Inflammatory macrophage treated with lipopolysaccharide for 1 hour (primary cell): Measurements from ENCODE around the gene CACUL1.

Experiments
- DNase-seq, 2 donors: peaks; one replicate each; pipeline ENCODE4 v3.0.0-alpha.2; 2020 to 2022

The CACUL1 gene

DNA sequence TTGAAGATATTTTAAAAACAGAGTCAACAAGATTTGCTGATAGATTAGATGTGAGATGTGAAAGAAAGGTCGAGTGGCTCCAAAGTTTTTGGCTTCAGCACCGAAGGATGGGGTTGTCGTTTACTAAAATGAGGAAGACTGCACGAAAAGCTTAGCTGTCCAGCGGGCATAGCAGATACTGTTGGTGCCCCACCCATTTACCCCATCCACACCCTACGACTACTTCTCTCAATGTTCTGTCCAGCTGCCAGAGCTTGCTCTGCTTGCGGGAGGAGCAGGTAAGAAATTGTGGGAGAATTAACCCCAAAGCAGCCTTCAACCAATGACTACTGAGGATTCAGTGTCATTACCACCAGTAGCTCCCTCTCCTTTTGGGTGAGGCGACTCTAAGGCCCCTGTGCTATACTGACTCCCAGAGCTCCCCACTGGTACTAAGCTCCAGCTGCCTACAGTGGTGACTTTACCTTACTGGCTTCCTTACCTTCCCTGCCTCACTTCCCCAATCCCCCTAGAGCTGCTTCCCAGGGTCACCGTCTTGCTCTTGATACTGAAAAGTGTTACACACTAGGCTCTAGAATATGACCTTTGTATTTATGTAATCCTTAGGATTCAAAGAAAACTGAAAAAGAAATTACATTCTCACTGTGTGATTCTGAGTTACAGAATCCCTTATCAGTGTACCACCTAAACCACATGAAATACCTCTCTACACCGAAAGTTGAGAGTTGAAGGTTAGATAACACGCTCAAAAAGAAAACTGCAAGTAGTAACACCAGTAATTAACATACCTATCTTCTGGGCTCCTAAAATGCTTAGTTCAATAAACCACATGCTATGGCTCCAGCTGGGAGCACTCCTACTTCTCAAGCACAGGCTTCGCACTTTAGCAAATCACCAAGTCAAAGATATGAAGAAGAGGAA is 22.3 kb downstream of the CACUL1 start:
- DNase-seq = peak in 1 of 2 donors; percentile 33

DNA sequence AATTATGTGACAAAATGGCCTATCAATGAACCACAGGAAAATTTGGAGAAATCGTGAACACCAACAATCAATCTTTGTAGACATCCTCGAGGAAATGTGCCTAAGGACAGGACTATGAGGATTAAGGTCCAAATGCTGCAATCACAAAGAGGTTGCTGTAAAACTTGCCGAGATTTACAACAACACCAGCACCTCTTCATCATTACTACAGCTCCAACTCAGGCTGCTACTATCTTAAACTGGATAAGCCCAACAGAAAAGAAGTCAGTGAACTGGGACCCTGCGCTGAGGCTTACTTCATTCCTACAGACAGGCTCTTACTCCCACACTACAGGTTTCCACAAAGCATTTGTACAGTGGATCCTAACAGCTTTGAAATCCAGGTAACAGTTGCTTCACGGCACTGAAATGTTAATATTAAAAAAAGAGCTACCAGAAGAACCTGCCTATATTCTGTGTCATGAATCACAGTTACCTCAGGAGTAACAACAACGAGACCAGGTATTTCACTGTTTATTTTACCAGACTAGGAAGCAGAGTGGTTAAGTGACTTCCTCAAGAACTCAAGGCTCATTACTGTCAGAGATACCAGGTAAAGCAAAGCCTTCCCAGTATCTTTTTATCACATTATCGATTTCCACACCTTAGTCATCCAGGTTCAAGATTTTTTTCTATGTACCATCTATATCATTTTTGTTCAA is 23.9 kb downstream of the CACUL1 start:
- DNase-seq = no peak

DNA sequence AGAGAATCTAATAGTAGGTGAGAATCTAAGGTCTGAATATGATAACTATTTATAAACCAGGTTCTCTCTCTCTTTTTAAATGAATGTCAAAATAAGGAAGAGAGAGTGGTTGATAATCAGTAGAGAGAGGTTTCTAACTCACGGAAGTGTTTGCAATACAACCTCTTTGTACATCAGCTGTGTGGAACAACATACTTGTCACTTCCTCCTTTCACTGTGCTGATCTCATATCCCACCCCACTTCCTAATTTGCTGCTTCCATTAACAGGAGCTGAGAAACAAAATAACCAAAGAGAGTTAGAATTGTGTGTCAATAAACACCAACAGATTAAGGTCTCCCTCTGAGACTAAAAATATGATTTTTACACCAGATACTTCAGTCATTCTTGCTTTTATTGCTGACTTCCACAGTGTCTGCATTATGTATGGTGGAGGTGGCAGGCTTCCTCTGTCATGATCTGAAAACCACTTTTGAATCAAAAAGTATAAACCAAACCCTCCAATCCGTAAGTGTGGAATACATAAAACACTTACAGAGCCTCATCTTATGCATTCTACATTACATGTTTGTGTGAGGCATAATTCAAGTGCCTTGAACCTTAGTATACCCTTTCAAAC is 25.0 kb downstream of the CACUL1 start:
- peak; percentile 77 to 91 for DNase-seq

DNA sequence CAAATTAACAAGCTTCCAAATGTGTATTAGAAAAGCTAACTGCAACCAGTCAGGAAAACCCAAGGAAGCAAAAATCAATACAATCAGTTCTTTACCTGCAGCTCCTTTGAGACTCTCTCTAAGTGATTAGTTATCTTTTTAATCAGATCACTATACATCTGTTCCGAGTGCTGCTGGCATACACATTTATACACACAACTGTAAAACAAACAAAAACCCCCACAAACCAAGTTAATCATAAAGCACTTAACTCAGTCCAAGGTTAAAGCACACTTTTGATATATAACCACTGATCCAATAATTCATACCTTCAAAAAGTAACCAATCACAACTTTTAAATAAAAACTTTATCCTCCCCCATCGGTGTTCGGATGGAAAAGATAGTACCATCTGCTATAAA is 25.6 kb downstream of the CACUL1 start:
- no peak for DNase-seq

DNA sequence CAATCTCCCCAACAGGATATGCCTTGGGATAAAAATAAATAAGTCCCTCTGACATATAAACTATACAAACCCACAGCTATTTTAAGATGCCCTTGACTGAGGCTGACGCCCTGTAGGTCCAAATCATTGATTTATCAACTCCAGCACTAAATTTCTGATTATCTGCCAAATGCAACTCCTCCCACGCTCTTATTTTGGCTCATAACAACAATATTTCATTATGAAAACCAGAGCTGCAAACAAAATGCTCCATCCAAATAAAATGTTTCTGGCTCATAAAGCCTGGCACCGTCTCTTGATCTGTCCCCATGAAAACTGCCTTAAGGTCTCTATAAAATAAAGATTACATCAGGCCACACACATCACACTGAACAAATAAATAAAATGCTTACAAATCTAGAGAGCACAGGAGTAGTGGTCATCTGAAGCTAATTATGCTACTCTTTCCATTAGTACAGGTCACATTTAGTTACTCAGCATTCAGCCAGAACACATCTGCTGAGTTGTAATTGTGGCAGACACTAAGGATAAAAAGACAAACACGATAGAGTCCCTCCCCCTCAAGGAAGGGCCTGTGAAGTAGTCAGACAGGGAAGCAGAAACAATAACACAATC is 28.8 kb downstream of the CACUL1 start:
- no peak for DNase-seq

DNA sequence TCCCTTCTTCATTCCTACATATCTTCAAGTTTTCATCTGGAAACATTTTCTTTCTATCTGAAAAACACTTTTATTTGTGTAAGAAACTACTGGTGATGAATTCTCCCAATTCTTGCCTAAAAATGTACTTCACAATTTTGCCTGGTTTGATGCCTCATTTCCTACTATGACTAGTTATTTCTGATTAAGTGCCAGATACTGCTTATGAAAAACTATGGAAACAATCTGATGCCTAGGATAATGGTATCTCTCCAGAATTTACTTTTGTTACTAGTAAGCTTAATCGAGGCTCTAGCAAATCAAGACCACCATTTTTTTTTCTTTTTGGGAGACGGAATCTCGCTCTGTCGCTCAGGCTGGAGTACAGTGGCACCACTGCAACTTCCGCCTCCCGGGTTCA is 31.3 kb downstream of the CACUL1 start:
- peak in 1 of 2 donors; percentile 26 for DNase-seq

DNA sequence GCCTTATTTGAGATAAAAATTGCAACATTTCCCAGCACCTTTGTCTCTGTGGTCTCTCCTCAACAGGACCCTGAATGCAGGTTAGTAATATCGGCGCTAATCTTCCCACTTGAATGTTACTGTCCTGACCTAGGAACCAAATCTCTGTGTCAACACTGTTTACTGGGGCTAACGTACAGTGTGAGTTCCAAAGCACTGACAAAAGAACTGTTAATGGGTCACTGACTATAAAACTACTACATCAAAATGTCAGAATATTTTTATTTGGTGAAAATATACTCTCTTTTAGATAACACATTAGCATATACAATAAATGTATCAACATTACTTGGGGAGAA is 33.3 kb downstream of the CACUL1 start:
- DNase-seq = no peak

DNA sequence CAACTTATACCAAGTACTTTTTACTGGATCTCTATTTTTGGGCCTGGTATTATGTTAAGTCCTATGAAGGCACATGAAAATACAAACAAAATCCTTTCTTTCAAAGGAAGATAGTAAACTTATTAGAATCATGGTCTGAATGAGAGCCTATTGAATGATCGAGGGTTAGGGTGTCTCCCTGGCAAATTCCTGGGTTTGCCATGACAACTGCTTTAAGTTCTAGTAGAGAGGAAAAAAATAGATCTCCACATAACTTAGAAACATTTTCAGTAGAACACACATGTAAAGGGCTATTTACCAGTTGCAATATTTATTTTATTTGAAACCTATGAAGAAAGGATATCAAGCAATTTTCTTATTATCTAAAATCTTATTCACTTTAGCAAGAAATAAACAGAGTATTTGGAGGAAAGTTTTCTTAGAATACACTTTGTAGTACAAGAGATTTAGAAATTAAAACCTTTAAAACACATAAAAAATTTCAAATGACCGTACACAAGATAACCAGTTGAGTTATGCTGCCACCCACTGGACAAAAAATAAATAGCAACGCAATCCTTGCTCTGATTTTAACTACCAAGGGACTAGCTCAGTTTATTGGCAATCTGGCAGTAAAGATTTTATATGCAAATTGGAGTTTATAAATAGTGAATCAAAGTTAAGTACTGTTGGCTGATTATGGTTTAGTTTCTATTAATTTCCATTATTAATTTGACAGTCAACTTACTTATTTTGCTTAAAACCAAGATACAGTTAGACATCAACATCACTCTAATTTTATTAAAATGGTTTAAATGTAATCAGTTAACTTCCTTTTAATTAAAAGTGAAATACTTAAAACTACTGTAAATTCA is 33.9 kb downstream of the CACUL1 start:
- DNase-seq = peak; percentile 34 to 97

DNA sequence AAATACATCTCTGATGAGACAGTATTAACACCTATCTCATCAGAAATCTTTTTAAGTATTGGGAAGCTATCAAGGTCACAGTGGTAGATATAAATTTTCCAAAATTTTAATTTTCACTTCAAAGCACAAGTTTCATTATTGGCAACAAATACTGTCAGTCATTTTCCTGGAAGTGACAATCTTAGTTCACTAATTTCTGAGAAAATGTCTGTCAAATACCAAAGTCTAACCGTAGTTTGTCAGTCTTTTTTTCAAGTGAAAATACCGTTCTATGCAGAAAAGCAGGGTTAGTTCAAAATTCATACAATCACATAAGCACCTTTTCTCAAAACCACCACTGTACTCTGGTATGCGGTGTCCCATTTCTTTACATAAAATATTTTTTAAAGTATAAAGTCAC is 40.4 kb downstream of the CACUL1 start:
- no peak for DNase-seq

DNA sequence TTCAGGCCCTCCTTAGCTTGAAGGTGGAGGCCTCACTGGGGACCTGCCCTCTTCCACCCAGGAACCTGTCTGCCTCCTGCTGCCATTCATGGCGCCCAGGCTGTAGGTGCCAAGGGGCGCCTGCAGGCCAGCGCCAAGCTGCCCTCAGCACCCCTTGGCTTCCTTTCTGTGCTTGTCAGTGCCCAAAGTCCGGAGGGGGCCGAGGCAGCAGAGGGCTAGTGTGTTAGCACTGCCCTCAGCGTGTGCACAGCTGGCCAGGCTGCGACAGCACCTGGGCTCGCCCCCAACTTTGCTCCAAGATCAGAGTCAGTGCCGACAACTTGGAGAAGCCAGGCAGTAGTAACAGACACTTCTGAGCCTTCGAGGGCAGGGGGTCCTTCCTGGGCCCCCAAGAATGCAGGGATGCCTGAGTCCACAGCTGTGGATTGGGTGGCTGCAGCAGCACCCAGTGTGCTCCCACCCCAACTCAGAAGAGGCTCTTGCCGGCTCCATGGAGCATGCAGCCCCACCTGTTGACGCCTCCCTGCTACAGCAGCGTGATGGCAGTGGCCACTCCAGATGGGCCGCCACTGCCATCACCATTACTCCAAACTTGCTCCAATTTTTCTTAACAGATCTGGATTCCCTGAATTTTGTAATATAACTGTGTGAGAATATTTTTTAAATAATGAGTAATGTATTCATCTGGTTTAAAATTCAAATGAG is 41.7 kb downstream of the CACUL1 start:
- DNase-seq = no peak

DNA sequence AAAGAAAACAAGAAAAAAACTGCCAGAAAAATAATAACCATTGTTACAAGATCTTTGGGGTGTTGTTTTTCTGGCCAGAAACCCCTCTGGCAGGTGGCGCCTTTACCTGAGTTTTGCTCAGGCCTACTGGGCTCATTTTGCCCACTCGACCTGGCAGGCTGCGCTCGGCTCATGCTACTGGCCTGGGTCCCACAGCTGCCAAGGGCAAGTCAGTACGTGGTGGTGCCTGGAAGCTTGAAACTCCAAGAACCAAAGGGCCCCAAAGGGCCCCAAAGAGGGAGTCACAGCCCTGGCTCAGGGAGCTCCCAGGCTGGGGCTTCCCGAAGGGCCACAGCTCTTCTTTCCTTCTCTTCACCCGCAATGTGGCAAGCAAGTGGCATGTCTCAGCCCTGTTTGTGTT is 42.7 kb downstream of the CACUL1 start:
- no peak for DNase-seq

DNA sequence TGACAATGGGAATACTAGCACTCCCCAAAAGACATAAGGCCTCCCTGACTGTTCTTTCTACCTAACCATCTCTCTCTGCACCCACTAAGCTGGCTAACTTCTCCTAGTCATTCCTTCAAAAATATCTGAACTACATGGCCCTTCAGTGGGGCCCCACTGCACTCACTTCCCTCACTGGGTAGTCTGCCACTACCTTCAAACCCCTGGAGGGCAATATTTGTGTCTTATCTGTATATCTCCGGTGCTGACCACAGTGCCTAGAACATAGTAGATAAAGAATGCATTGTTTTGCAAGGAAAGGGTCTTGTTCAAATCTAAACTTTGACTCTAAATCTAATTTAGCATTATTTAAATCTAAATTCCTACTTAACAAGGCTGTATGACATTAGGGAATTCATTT is 44.3 kb downstream of the CACUL1 start:
- no peak for DNase-seq

DNA sequence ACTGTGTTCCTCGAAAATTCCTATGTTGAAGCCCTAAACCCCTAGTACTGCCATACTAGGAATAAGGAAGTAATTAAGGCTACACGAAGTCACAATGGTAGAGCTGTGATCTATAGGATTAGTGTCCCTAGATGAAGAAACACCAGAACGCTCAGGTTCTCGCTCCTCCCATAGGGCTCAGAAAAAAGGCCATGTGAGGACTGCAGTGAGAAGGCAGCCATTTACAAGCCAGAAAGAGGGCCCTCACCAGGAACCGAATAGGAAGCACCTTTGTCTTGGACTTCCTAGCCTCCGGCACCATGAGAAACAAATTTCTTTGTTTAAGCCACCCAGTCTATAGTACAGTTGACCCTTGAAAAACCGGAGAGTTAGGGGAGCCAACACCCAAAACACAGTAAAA is 46.2 kb downstream of the CACUL1 start:
- DNase-seq = no peak

DNA sequence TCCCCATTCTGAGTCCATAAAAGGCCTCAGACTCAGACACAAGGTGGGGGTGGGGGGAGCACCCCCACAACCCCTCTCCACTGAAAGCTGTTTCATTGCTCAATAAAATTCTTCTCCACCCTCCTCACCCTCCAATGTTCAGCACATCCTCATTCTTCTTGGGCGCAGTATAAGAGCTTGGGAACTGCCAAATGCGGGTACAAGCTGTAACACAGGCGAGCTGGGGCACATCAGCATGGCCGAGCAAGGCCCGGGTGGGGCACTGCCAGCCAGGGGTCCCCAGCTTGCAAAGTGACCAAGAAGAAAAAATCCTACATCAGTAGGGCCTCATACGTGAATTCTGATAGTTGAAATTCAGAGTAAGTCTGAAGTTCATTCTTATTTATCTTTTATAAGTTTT is 50.1 kb downstream of the CACUL1 start:
- DNase-seq = no peak

DNA sequence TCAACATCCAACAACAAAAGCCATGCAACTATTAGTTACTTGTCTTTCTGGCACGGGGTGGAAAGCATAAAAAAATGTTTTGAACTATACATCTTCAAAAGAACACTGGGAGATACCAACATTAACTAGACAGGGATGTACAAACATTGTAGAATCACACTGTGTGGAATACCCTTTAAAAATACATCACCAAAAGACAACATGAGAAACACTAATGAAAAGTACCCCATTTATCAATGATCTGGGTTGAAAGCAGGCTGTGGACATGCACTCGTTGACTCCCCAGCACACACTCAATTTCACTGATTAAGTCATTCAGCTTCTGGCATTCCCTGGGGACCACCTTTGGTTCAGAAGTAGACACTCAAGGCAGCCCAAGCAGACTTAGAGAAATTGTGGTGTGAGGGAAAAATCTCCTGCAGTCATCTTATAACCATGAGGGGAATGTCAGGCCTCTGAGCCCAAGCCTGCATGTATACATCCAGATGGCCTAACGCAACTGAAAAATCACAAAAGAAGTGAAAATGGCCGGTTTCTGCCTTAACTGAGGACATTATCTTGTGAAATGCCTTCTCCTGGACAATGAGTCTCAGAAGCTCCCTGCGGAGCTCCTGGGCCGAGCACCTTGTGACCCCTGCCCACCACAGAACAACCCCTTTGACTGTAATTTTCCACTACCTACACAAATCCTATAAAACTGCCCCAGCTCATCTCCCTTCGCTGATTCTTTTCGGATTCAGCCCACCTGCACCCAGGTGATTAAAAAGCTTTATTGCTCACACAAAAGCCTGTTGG is 53.0 kb downstream of the CACUL1 start:
- no peak for DNase-seq

DNA sequence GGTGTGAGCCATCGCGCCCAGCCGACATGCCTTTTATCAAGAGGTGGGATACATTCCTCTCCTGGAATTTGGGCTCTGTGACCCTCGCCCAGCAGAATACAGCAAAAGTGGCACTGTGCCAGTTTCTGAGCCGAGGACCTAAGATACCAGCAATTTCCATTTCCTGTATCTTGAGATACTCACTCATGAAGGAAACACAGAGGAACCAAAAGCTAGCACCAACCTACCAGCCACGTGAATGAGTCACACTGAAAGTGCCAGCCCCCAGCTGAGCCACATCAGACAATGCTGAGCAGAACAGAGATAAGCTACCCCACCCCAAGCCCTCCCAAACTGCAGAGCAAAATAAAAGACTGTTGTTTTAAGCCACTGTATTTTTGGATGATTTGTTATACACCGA is 56.3 kb downstream of the CACUL1 start:
- peak in 1 of 2 donors; percentile 1 for DNase-seq

DNA sequence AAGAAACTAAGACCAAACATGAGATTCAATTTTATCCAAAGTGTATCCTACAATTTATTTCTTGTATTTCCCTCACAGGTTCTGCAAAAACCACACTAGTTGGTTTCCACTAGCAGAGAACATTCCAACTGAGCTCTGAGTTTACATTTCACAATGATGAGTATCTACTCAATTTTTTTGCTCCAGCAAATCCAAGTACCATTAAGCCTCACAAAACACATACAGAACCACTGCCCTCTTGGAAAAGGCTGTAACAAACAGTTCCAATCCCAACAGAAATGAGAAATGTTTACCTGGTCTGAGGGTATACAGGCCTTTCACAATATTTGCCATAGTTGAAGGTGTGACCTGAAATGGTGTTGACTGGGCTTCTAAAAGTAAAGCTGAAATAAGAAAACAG is 59.9 kb downstream of the CACUL1 start:
- DNase-seq = no peak

DNA sequence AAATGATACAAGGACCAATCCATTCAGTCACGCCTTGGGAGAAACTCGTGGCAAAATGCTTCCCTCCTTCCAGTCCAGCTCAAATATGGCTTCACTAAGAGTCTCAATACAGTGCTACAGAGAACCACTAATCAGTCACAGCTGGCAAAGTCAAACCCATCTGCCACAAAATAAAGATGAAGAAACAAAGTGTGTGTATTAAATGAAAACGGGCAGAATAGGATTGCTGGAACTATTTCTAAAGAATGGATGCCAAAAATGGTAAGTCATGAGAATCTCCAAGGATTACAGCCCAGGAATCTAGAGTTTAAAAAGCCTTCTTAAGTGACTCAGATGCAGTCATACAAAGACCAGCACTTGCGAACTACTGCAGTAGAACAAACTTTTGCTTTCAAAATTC is 61.9 kb downstream of the CACUL1 start:
- DNase-seq = no peak

DNA sequence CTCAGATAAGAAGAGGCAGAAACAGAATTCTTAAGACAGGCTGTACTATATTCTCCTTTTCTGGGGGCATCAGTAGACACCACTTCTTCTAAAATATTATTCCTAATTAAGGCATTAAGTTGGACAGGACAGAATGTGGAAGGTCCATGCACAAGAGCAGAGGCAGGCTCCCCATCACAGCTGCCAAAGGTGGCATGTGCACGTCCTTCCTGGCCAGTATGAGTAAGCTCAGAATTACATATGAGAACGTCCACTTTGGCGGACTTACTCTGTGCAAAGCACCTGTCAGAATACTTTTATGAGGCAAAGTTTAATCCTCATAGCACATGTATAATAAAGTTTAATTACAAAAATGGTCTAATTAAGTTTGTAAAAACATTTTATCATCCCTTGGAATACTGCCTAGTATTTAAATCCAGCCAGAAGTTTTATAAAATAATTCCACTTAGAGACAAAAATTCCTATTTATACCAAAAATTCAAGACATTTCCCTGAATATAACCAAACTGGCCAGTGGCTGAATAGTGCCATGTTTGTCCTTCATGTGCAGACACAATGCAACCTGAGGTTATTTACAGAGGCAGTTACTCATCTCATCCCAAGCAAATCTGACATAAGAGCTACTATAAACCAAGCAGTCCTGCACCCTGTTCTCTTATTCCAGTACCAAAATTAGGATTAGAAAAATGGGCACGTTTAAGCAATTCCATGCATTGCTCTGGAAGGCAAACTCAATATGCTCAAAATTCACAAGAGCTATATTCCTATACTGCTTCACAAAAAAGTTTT is 65.5 kb downstream of the CACUL1 start:
- DNase-seq = no peak

DNA sequence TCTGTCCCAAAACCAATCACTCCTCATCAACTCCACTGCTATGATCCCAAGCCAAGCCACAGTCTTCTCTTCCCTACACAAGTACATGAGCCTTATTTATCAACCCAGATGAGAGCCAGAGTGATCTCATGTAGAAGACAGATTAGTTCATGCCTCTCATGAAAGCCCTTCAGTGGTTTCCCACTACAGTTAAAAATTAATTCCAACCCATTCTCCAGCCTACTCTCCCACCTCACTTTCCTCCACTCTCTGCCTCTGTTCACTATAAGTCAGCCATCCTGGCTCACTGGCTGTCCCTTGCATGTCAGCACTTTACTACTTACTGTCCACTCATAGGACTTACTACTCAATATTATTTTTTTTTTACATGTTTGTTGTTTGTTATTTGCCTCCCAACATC is 67.3 kb downstream of the CACUL1 start:
- no peak for DNase-seq
